Caco-2 (cell line): ENCODE data around the gene IGSF23. TPM values are rescaled to one million over a fixed set of nuclear protein-coding genes. Genes with fewer than 3 reads are reported as not detected.
"Not testable (repeated sequence)": the region's sequence is repeated elsewhere in the genome, so short reads cannot be mapped to it uniquely, and the experiment has no call there.

Source experiments
- BruUV-seq: library from RNA; stranded (reverse); fragments of 400-500 nt; replicated peaks from 2 replicates; lab custom pipeline; 2021; lab: Mats Ljungman, UMichigan
- CTCF ChIA-PET: fragments of 300-600 bp; sonication (Branson Sonifier 250); formaldehyde crosslinking; loops from one replicate; lab custom pipeline; 2022; ENCODE audit warnings: antibody characterized with exemption; lab: Charles Lee
- POLR2A ChIA-PET: fragments of 300-600 bp; sonication (Branson Sonifier 250); formaldehyde crosslinking; loops from one replicate; lab custom pipeline; 2022; ENCODE audit warnings: antibody characterized with exemption; lab: Charles Lee
- DNase-seq, 2 experiments: peaks; one replicate each; pipeline versions ENCODE4 v3.0.0 to v3.0.0-alpha.2; 2020 to 2022
- H3K27me3 ChIP-seq: replicated peaks from 2 replicates; pipeline ENCODE4 v1.6.0; 2011; ENCODE audit warnings: low read length; ENCODE audit not compliant: control insufficient read depth, insufficient read depth
- H3K36me3 ChIP-seq: 2 replicates; pipeline ENCODE4 v1.5.1; 2011; ENCODE audit warnings: low read length; ENCODE audit not compliant: control insufficient read depth, insufficient read depth
- H3K4me1 ChIP-seq: fragments of 250-450 bp; sonication (Bioruptor Pico); 2 replicates; pipeline ENCODE4 v1.5.1; 2020; ENCODE audit warnings: mild to moderate bottlenecking
- H3K4me3 ChIP-seq: 2 replicates; pipeline ENCODE4 v1.5.1; 2011; ENCODE audit warnings: low read depth, mild to moderate bottlenecking, control low read depth, low read length
- H3K9me3 ChIP-seq: fragments of 250-450 bp; sonication (Bioruptor Pico); 2 replicates; pipeline ENCODE4 v1.5.1; 2020; ENCODE audit warnings: mild to moderate bottlenecking, moderate library complexity
- H3K27ac Mint-ChIP-seq: one replicate; pipeline ENCODE4 v1.8.0; 2022; ENCODE audit warnings: mixed read lengths; ENCODE audit not compliant: unreplicated experiment
- H3K27me3 Mint-ChIP-seq: one replicate; pipeline ENCODE4 v1.8.0; 2022; ENCODE audit warnings: mixed read lengths; ENCODE audit not compliant: insufficient read depth, unreplicated experiment
- H3K36me3 Mint-ChIP-seq: one replicate; pipeline ENCODE4 v1.8.0; 2022; ENCODE audit warnings: mild to moderate bottlenecking, mixed read lengths; ENCODE audit not compliant: insufficient read depth, unreplicated experiment
- H3K4me1 Mint-ChIP-seq: one replicate; pipeline ENCODE4 v1.8.0; 2022; ENCODE audit warnings: low read depth, mixed read lengths; ENCODE audit not compliant: unreplicated experiment
- H3K4me3 Mint-ChIP-seq: one replicate; pipeline ENCODE4 v1.8.0; 2022; ENCODE audit warnings: mild to moderate bottlenecking, moderate library complexity, mixed read lengths; ENCODE audit not compliant: unreplicated experiment
- H3K9me3 Mint-ChIP-seq: one replicate; pipeline ENCODE4 v1.8.0; 2022; ENCODE audit warnings: mixed read lengths; ENCODE audit not compliant: unreplicated experiment
- CTCF ChIP-seq, 2 experiments: fragments of 200-600 bp in 1 of 2; IDR thresholded peaks; 1 replicate in 1 of 2; 2 replicates in 1 of 2; pipeline versions ENCODE4 v1.5.1 to v1.8.0; 2011 to 2022; ENCODE audit warnings: antibody characterized with exemption in 1 of 2, control low read depth in 1 of 2, inconsistent platforms in 1 of 2, low read depth in 1 of 2, low read length in 1 of 2, mild to moderate bottlenecking in 1 of 2, moderate library complexity in 1 of 2; ENCODE audit not compliant: insufficient read depth in 1 of 2, severe bottlenecking in 1 of 2, unreplicated experiment in 1 of 2
- intact Hi-C: fragments of 100-400 bp; cut with micrococcal nuclease; formaldehyde crosslinking; loops from one replicate; pipeline ENCODE4 v1.10.0; 2022; ENCODE audit not compliant: unreplicated experiment
- total RNA-seq: library from RNA; stranded (reverse); gene quantifications from 2 replicates; pipeline ENCODE4 v1.2.3, GENCODE V29; 2022

IGSF23 gene
- total RNA-seq, 1 experiment from 2014 or later = 3.9 TPM

GRCh38 chr19:44590245-44591059 lies 22.9 kb upstream of the IGSF23 start:
- no peaks in the 10 kb centered on the region for H3K27me3 Mint-ChIP-seq
- peaks cover 2% of the 10 kb centered on the region; the same call in 1 of the 2 replicates for H3K36me3 ChIP-seq
- BruUV-seq = no TSS peak
- H3K4me3 ChIP-seq = no peak overlapping the region
- H3K27ac Mint-ChIP-seq = peak overlapping the region; percentile 98
- ChIA-PET POLR2A (interaction anchor here (0.7 kb wide), 1 partner anchor 73 kb away, joined by 3 read pairs; no protein-coding TSS in a partner anchor), CTCF (interaction anchor here (0.6 to 3.3 kb wide), 8 partner anchors 13 to 180 kb away, joined by 3 to 20 read pairs (median 3); no protein-coding TSS in a partner anchor)
- H3K4me3 Mint-ChIP-seq = peak overlapping the region; percentile 44
- no peaks in the 10 kb centered on the region for H3K27me3 ChIP-seq
- peaks cover 73% of the 10 kb centered on the region for H3K4me1 Mint-ChIP-seq
- H3K4me1 ChIP-seq = peaks cover 72% of the 10 kb centered on the region
- peaks cover 24% of the 10 kb centered on the region for H3K9me3 Mint-ChIP-seq
- peaks cover 10% of the 10 kb centered on the region for H3K9me3 ChIP-seq
- peaks cover 28% of the 10 kb centered on the region for H3K36me3 Mint-ChIP-seq
- peak; percentile 53 to 55 for DNase-seq
- TF ChIP-seq CTCF (IDR thresholded peaks at IDR 0.05; ENCODE audit: insufficient read depth in 1 of 2, low read depth in 1 of 2, low read length in 1 of 2, severe bottlenecking in 1 of 2, unreplicated experiment in 1 of 2) = no peak
- intact Hi-C loops = loop anchor here (1.0 kb wide), 2 partner anchors 22 to 26 kb away; no protein-coding TSS in a partner anchor

GRCh38 chr19:44591340-44591993 lies 21.9 kb upstream of the IGSF23 start:
- H3K27me3 ChIP-seq, H3K27me3 Mint-ChIP-seq, BruUV-seq, H3K4me3 ChIP-seq, H3K36me3 ChIP-seq, intact Hi-C loops, DNase-seq, POLR2A ChIA-PET: not testable (repeated sequence)
- Histone ChIP-seq H3K9me3 (peaks cover 10% of the 10 kb centered on the region), H3K4me1 (peaks cover 82% of the 10 kb centered on the region)
- Mint-ChIP-seq H3K4me3 (peak overlapping the region; percentile 44), H3K4me1 (peaks cover 78% of the 10 kb centered on the region), H3K9me3 (peaks cover 24% of the 10 kb centered on the region), H3K36me3 (peaks cover 28% of the 10 kb centered on the region), H3K27ac (peak overlapping the region; percentile 98)
- CTCF ChIA-PET = interaction anchor here (0.6 to 1.4 kb wide), 2 partner anchors 19 to 71 kb away, joined by 3 read pairs; no protein-coding TSS in a partner anchor

GRCh38 chr19:44592451-44592890 lies 20.9 kb upstream of the IGSF23 start:
- no peaks in the 10 kb centered on the region for H3K27me3 ChIP-seq
- peaks cover 2% of the 10 kb centered on the region; the same call in 1 of the 2 replicates for H3K36me3 ChIP-seq
- POLR2A ChIA-PET = no interaction called here
- CTCF ChIA-PET = interaction anchor here (0.6 kb wide), 1 partner anchor 22 kb away, joined by 3 read pairs; no protein-coding TSS in a partner anchor
- intact Hi-C loops = no loop called here
- Mint-ChIP-seq H3K27me3 (no peaks in the 10 kb centered on the region), H3K9me3 (peaks cover 14% of the 10 kb centered on the region), H3K4me1 (peaks cover 78% of the 10 kb centered on the region), H3K36me3 (peaks cover 28% of the 10 kb centered on the region), H3K4me3 (peak overlapping the region; percentile 68), H3K27ac (peak overlapping the region; percentile 98)
- H3K9me3 ChIP-seq = peaks cover 10% of the 10 kb centered on the region
- no peak for TF ChIP-seq CTCF (IDR thresholded peaks at IDR 0.05; ENCODE audit: insufficient read depth in 1 of 2, low read depth in 1 of 2, low read length in 1 of 2, severe bottlenecking in 1 of 2, unreplicated experiment in 1 of 2)
- BruUV-seq = no TSS peak
- peak; percentile 57 to 87 for DNase-seq
- no peak overlapping the region for H3K4me3 ChIP-seq
- H3K4me1 ChIP-seq = peaks cover 89% of the 10 kb centered on the region
